Prostate gland (tissue), 2 donors: ENCODE results near the gene LATS2.

Experiments used
- CTCF ChIP-seq, 4 experiments: fragments of 200-600 bp in 2 of 4; fragments of 450-650 bp in 2 of 4; sonication (generic) in 2 of 4; IDR thresholded peaks; 1 replicate in 3 of 4; 2 replicates in 1 of 4; pipeline ENCODE4 v1.5.1; 2016 to 2019; ENCODE audit warnings: antibody characterized with exemption in 4 of 4, mild to moderate bottlenecking in 2 of 4, moderate library complexity in 2 of 4
- POLR2A ChIP-seq: fragments of 450-650 bp; IDR thresholded peaks from one replicate; pipeline ENCODE4 v1.6.1; 2016; ENCODE audit warnings: antibody characterized with exemption, mild to moderate bottlenecking

- TF ChIP-seq CTCF (IDR thresholded peaks at IDR 0.05) (no peak), POLR2A (no peak)
Observed at GRCh38 chr13:21053231-21053630, 8.2 kb downstream of the LATS2 start.
